BLaER1 treated with 17β-estradiol and CSF1 and Interleukin-3, amounts not matched to agents 10 nM and 100 nM (cell line): ENCODE measurements around the gene ROGDI.
A peak's percentile ranks its signal among the peaks of the same experiment; 100 is the strongest.

Source experiments
- H3K27ac ChIP-seq, 11 experiments: shearing (Covaris generic); formaldehyde crosslinking; 2 replicates each; pipeline ENCODE4 v1.8.1; 2022
- H3K27me3 ChIP-seq, 11 experiments: shearing (Covaris generic); formaldehyde crosslinking; 2 replicates each; pipeline ENCODE4 v1.8.1; 2022
- H3K36me3 ChIP-seq, 11 experiments: shearing (Covaris generic); formaldehyde crosslinking; 2 replicates each; pipeline ENCODE4 v1.8.1; 2022
- H3K4me1 ChIP-seq, 10 experiments: shearing (Covaris generic); formaldehyde crosslinking; 2 replicates each; pipeline ENCODE4 v1.8.1; 2022
- H3K4me2 ChIP-seq, 11 experiments: shearing (Covaris generic); formaldehyde crosslinking; 2 replicates each; pipeline ENCODE4 v1.8.1; 2022
- H3K4me3 ChIP-seq, 10 experiments: shearing (Covaris generic); formaldehyde crosslinking; 2 replicates each; pipeline ENCODE4 v1.8.1; 2022
- H3K9ac ChIP-seq, 11 experiments: shearing (Covaris generic); formaldehyde crosslinking; 2 replicates each; pipeline ENCODE4 v1.8.1; 2022
- H3K9me3 ChIP-seq, 11 experiments: shearing (Covaris generic); formaldehyde crosslinking; replicated peaks in 1 of 11; 2 replicates each; pipeline ENCODE4 v1.8.1; 2022
- H4K20me1 ChIP-seq, 11 experiments: shearing (Covaris generic); formaldehyde crosslinking; 2 replicates each; pipeline ENCODE4 v1.8.1; 2022
- Cebpa-rat ChIP-seq, 11 experiments: shearing (Covaris generic); IDR thresholded peaks; 2 replicates each; pipeline ENCODE4 v1.8.1; 2022

ROGDI gene

GRCh38 chr16:4799171-4799855, 3.1 kb downstream of the ROGDI start:
- no peaks in the 10 kb centered on the region for H3K27me3 ChIP-seq

GRCh38 chr16:4798456-4798855, 4.0 kb downstream of the ROGDI start:
- H4K20me1 ChIP-seq: peaks cover 0 to 10% (median 0%) of the 10 kb centered on the region in 11 experiments; a peak in 1 of 22 replicates
- no peaks in the 10 kb centered on the region for H3K9me3 ChIP-seq
- H3K27ac ChIP-seq: peak overlapping the region in 3 of 11 experiments; percentile 83 to 89 (median 89); a peak in 4 of 22 replicates
- no peaks in the 10 kb centered on the region for H3K27me3 ChIP-seq
- peak overlapping the region in 2 of 11 experiments; percentile 97 to 100; a peak in 2 of 22 replicates for H3K4me2 ChIP-seq
- H3K36me3 ChIP-seq: peaks cover 7 to 42% (median 26%) of the 10 kb centered on the region in 11 experiments; a peak in 20 of 22 replicates
- H3K4me3 ChIP-seq: no peak overlapping the region
- H3K4me1 ChIP-seq: peaks cover 27 to 57% (median 38%) of the 10 kb centered on the region in 10 experiments
- no peak overlapping the region for H3K9ac ChIP-seq
- TF ChIP-seq Cebpa-rat (IDR thresholded peaks at IDR 0.05): no peak

More at GRCh38 chr16:4799171-4799855, 3.1 kb downstream of the ROGDI start:
- H3K4me1 ChIP-seq: peaks cover 31 to 64% (median 46%) of the 10 kb centered on the region in 10 experiments
- peak overlapping the region in 10 of 11 experiments; percentile 95 to 100 (median 97); a peak in 19 of 22 replicates for H3K4me2 ChIP-seq
- peak overlapping the region in 5 of 10 experiments; percentile 72 to 97 (median 87); a peak in 6 of 20 replicates for H3K4me3 ChIP-seq
- peaks cover 12 to 50% (median 33%) of the 10 kb centered on the region in 11 experiments for H3K36me3 ChIP-seq
- H3K9ac ChIP-seq: peak overlapping the region in 8 of 11 experiments; percentile 72 to 86 (median 81); a peak in 16 of 22 replicates
- H3K9me3 ChIP-seq: no peaks in the 10 kb centered on the region
- H3K27ac ChIP-seq: peak overlapping the region in 9 of 11 experiments; percentile 62 to 89 (median 81); a peak in 17 of 22 replicates
- TF ChIP-seq Cebpa-rat (IDR thresholded peaks at IDR 0.05): no peak
- H4K20me1 ChIP-seq: peaks cover 0 to 19% (median 5%) of the 10 kb centered on the region in 11 experiments; a peak in 7 of 22 replicates

- Histone ChIP-seq H3K27ac (peak overlapping the region in 3 of 11 experiments; percentile 28 to 89 (median 34); a peak in 4 of 22 replicates), H3K4me2 (no peak overlapping the region), H3K4me1 (peaks cover 22 to 53% (median 33%) of the 10 kb centered on the region in 10 experiments), H3K9ac (no peak overlapping the region), H4K20me1 (peaks cover 0 to 10% (median 0%) of the 10 kb centered on the region in 11 experiments; a peak in 1 of 22 replicates), H3K4me3 (no peak overlapping the region), H3K27me3 (no peaks in the 10 kb centered on the region), H3K9me3 (no peaks in the 10 kb centered on the region), H3K36me3 (peaks cover 7 to 42% (median 26%) of the 10 kb centered on the region in 11 experiments; a peak in 20 of 22 replicates)
- TF ChIP-seq Cebpa-rat (IDR thresholded peaks at IDR 0.05): no peak
These were observed 4.6 kb downstream of the ROGDI start for GRCh38 chr16:4797805-4798252.

- Histone ChIP-seq H3K27me3 (no peaks in the 10 kb centered on the region), H3K4me2 (no peak overlapping the region), H4K20me1 (peaks cover 0 to 10% (median 0%) of the 10 kb centered on the region in 11 experiments; a peak in 1 of 22 replicates), H3K4me1 (peaks cover 22 to 53% (median 33%) of the 10 kb centered on the region in 10 experiments), H3K9me3 (no peaks in the 10 kb centered on the region), H3K4me3 (no peak overlapping the region), H3K36me3 (peaks cover 7 to 42% (median 26%) of the 10 kb centered on the region in 11 experiments; a peak in 20 of 22 replicates), H3K27ac (peak overlapping the region in 6 of 11 experiments; percentile 23 to 89 (median 33); a peak in 9 of 22 replicates), H3K9ac (no peak overlapping the region)
- no peak for TF ChIP-seq Cebpa-rat (IDR thresholded peaks at IDR 0.05)
These were observed 5.2 kb downstream of the ROGDI start for GRCh38 chr16:4796982-4797804.

- H3K9ac ChIP-seq: no peak overlapping the region
- H3K4me1 ChIP-seq: peaks cover 16 to 52% (median 33%) of the 10 kb centered on the region in 10 experiments
- no peak for TF ChIP-seq Cebpa-rat (IDR thresholded peaks at IDR 0.05)
- H3K36me3 ChIP-seq: peaks cover 7 to 42% (median 26%) of the 10 kb centered on the region in 11 experiments; a peak in 20 of 22 replicates
- H4K20me1 ChIP-seq: peaks cover 0 to 10% (median 0%) of the 10 kb centered on the region in 11 experiments; a peak in 1 of 22 replicates
- no peak overlapping the region for H3K27ac ChIP-seq
- H3K4me3 ChIP-seq: no peak overlapping the region
- no peak overlapping the region for H3K4me2 ChIP-seq
- no peaks in the 10 kb centered on the region for H3K9me3 ChIP-seq
- H3K27me3 ChIP-seq: no peaks in the 10 kb centered on the region
These were observed 6.4 kb downstream of the ROGDI start for GRCh38 chr16:4795828-4796572.

- no peak within 1 kb of the TSS for H3K4me3 ChIP-seq
- peaks cover 0 to 10% (median 0%) of the 10 kb centered on the region in 11 experiments; a peak in 1 of 22 replicates for H4K20me1 ChIP-seq
- no peaks in the 10 kb centered on the region for H3K9me3 ChIP-seq
- H3K36me3 ChIP-seq: peaks cover 7 to 42% (median 26%) of the 10 kb centered on the region in 11 experiments; a peak in 20 of 22 replicates
- no peaks in the 10 kb centered on the region for H3K27me3 ChIP-seq
- H3K4me2 ChIP-seq: no peak within 1 kb of the TSS
- peaks cover 15 to 52% (median 33%) of the 10 kb centered on the region in 10 experiments for H3K4me1 ChIP-seq
- TF ChIP-seq Cebpa-rat (IDR thresholded peaks at IDR 0.05): no peak
- H3K27ac ChIP-seq: no peak within 1 kb of the TSS
- no peak within 1 kb of the TSS for H3K9ac ChIP-seq
These were observed 7.1 kb downstream of the ROGDI start, which contains the start of gene SMIM22 for GRCh38 chr16:4795181-4795827. TSS of gene SMIM22 (plus strand) at chr16:4795369. CDS start at chr16:4795735, 366 bp downstream.

- Histone ChIP-seq H3K27me3 (no peaks in the 10 kb centered on the region), H3K9ac (no peak overlapping the region), H3K9me3 (no peaks in the 10 kb centered on the region), H3K4me2 (no peak overlapping the region), H3K36me3 (peaks cover 5 to 24% (median 11%) of the 10 kb centered on the region in 11 experiments; a peak in 19 of 22 replicates), H3K4me3 (no peak overlapping the region), H4K20me1 (peaks cover 0 to 10% (median 0%) of the 10 kb centered on the region in 11 experiments; a peak in 1 of 22 replicates), H3K4me1 (peaks cover 9 to 55% (median 38%) of the 10 kb centered on the region in 10 experiments; a peak in 19 of 20 replicates), H3K27ac (no peak overlapping the region)
- TF ChIP-seq Cebpa-rat (IDR thresholded peaks at IDR 0.05): no peak
These were observed 9.4 kb downstream of the ROGDI start for GRCh38 chr16:4792951-4793513.
